Activated T-cell treated with anti-CD3 and anti-CD28 coated beads, Interleukin-2, amount 50 U/mL, for 4 hours (primary cell): ENCODE results near the gene FAM83E. TPM values are rescaled to one million over a fixed set of nuclear protein-coding genes. Genes with fewer than 3 reads are reported as not detected.
"Not testable (repeated sequence)": the region's sequence is repeated elsewhere in the genome, so short reads cannot be mapped to it uniquely, and the experiment has no call there.

ENCODE experiments used
- ATAC-seq, 2 donors: fragments of 200-7000 bp; cut with Tn5 transposase; one replicate each; pipeline ENCODE4 v1.10.0; 2021
- DNase-seq: peaks from one replicate; pipeline ENCODE4 v3.0.0-alpha.2; 2020
- H3K27me3 Mint-ChIP-seq: one replicate; pipeline ENCODE4 v1.8.0; 2021; ENCODE audit warnings: low read depth, mixed read lengths
- H3K36me3 Mint-ChIP-seq: one replicate; pipeline ENCODE4 v1.8.0; 2022; ENCODE audit warnings: mixed read lengths; ENCODE audit not compliant: insufficient read depth
- H3K4me1 Mint-ChIP-seq: one replicate; pipeline ENCODE4 v1.8.0; 2021; ENCODE audit warnings: low read depth, mixed read lengths
- H3K4me3 Mint-ChIP-seq: one replicate; pipeline ENCODE4 v1.8.0; 2021; ENCODE audit warnings: mild to moderate bottlenecking, moderate library complexity, mixed read lengths
- H3K9me3 Mint-ChIP-seq: one replicate; pipeline ENCODE4 v1.8.0; 2021; ENCODE audit warnings: mixed read lengths
- total RNA-seq, 3 donors: library from RNA; stranded (reverse); gene quantifications; one replicate each; pipeline ENCODE4 v1.2.1, GENCODE V29; 2021

Gene FAM83E
- total RNA-seq, 3 donors from 2014 or later, result 11.3 to 15.7 (median 13.1) TPM

DNA sequence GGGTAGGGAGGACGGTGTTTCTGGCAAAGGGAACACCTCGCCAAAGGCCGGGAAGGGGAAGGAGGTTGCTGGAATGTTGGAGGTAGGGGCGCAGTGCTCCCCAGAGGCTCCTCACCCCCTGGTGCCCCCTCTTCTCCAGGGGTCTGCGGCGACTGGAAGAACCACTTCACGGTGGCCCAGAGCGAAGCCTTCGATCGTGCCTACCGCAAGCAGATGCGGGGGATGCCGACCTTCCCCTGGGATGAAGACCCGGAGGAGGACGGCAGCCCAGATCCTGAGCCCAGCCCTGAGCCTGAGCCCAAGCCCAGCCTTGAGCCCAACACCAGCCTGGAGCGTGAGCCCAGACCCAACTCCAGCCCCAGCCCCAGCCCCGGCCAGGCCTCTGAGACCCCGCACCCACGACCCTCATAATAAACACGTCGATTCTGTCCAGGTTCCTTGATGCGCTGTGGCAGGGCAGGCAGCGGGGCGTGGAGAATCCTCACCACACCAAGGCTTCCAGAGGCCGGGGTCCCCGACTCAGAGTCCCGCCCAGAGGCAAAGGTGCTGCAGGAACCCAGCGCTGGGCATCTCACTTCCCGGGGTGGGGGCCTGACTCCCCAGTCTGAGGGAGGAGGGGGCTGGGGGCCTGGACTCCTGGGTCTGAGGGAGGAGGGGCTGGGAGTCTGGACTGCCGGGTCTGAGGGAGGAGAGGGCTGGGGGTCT lies 15.7 kb downstream of the FAM83E start:
- H3K4me3 Mint-ChIP-seq, result no peak overlapping the region
- DNase-seq (no peak), ATAC-seq (no peak)
- peaks cover 7% of the 10 kb centered on the region for H3K4me1 Mint-ChIP-seq
- H3K36me3 Mint-ChIP-seq, result no peaks in the 10 kb centered on the region
- H3K9me3 Mint-ChIP-seq, result no peaks in the 10 kb centered on the region
- no peaks in the 10 kb centered on the region for H3K27me3 Mint-ChIP-seq

DNA sequence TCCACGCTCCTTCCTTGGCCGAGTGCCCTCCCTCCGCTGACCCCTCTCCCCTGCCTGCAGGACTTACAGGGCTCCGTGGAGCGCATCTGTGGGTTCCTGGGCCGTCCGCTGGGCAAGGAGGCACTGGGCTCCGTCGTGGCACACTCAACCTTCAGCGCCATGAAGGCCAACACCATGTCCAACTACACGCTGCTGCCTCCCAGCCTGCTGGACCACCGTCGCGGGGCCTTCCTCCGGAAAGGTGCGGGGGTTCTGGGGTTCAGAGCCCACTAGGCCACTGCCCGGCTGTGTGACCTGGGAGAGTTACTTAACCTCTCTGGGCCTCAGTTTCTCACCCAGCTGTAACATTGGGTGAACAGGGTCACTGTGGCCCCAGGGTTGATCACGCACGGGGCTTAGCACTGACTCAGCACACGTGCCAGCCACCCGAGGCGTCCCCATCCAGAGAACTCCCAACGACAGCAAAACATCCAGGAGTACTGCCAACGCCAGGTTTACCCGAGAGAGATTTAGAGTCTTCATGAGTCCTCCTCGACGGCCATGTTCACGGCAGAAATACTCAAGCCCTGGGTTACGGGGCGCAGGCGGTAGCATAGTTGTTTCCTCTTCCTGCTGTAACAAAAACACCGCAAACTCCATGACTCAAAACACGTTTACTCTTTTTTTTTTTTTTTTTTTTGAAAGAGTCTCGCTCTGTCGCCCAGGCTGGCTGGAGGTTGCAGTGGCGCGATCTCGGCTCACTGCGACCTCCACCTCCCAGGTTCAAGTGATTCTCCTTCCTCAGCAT lies 18.0 kb downstream of the FAM83E start:
- Mint-ChIP-seq H3K27me3 (no peaks in the 10 kb centered on the region), H3K4me1 (peaks cover 10% of the 10 kb centered on the region), H3K4me3 (peak overlapping the region; percentile 67), H3K9me3 (no peaks in the 10 kb centered on the region), H3K36me3 (no peaks in the 10 kb centered on the region)
- peak; percentile 65 to 84 for ATAC-seq
- no peak for DNase-seq

DNA sequence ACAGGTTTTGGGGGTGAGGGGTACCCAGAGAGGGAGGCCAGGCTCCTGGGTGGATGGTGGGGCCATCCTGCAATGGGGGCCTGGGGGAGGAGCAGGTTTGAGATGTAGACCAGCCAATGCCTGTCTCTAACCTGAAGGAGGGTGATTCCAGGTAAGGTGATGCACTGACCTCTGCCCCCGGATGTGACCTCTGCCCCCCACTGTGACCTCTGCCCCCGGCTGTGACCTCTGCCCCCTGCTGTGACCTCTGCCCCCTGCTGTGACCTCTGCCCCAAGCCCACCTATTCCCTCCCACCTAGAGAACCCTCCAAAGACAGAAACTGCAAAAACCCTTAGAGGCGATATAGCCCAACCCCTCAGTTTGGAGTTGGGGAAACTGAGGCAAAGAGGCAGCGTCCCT lies 18.6 kb downstream of the FAM83E start:
- Mint-ChIP-seq H3K4me1 (peaks cover 12% of the 10 kb centered on the region), H3K4me3 (no peak overlapping the region), H3K27me3 (no peaks in the 10 kb centered on the region), H3K9me3 (no peaks in the 10 kb centered on the region), H3K36me3 (no peaks in the 10 kb centered on the region)
- ATAC-seq, result no peak
- DNase-seq, result no peak

DNA sequence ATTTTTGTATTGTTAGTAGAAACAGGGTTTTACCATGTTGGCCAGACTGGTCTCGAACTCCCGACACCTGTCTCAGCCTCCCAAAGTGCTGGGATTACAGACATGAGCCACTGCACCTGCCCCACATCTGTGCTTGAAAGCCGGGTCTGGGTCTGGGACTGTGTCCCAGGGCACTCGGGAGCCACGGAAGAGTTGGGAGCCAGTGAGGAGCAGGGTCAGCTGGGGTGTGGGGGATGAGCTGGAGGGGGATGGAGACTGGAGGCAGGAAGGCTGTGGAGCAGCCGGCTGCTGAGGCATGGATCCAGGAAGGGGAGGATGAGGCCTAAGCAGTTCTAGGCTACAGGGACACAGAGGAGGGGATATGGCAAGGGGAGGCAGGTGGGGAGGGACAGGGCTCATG lies 19.0 kb downstream of the FAM83E start:
- DNase-seq, result no peak
- Mint-ChIP-seq H3K36me3 (no peaks in the 10 kb centered on the region), H3K4me3 (peak overlapping the region; percentile 23), H3K27me3 (no peaks in the 10 kb centered on the region), H3K9me3 (no peaks in the 10 kb centered on the region), H3K4me1 (peaks cover 12% of the 10 kb centered on the region)
- ATAC-seq, result no peak

GRCh38 chr19:48595171-48595570 lies 19.7 kb downstream of the FAM83E start:
- Mint-ChIP-seq H3K4me1 (peaks cover 12% of the 10 kb centered on the region), H3K36me3 (no peaks in the 10 kb centered on the region), H3K27me3 (no peaks in the 10 kb centered on the region), H3K4me3 (peak overlapping the region; percentile 9), H3K9me3 (no peaks in the 10 kb centered on the region)
- ATAC-seq (no peak), DNase-seq (no peak)

DNA sequence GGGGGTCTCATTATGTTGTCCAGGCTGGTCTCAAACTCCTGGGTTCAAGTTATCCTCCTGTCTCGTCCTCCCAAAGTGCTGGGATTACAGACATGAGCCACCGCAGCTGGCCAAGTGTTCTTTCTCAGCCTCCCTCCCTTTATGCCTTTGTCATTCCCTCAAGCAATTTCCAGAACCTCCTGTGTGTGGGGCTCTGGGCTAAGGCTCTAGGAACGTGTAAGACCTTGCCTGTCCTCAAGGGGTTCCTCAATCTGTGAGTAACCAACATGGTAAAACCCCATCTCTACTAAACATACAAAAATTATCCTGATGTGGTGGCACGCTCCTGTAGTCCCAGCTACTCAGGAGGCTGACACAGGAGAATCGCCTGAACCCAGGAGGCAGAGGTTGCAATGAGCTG lies 23.9 kb downstream of the FAM83E start:
- H3K4me1 Mint-ChIP-seq, result peaks cover 16% of the 10 kb centered on the region
- no peaks in the 10 kb centered on the region for H3K36me3 Mint-ChIP-seq
- no peaks in the 10 kb centered on the region for H3K9me3 Mint-ChIP-seq
- no peak overlapping the region for H3K4me3 Mint-ChIP-seq
- H3K27me3 Mint-ChIP-seq, result no peaks in the 10 kb centered on the region
- DNase-seq (no peak), ATAC-seq (no peak)

DNA sequence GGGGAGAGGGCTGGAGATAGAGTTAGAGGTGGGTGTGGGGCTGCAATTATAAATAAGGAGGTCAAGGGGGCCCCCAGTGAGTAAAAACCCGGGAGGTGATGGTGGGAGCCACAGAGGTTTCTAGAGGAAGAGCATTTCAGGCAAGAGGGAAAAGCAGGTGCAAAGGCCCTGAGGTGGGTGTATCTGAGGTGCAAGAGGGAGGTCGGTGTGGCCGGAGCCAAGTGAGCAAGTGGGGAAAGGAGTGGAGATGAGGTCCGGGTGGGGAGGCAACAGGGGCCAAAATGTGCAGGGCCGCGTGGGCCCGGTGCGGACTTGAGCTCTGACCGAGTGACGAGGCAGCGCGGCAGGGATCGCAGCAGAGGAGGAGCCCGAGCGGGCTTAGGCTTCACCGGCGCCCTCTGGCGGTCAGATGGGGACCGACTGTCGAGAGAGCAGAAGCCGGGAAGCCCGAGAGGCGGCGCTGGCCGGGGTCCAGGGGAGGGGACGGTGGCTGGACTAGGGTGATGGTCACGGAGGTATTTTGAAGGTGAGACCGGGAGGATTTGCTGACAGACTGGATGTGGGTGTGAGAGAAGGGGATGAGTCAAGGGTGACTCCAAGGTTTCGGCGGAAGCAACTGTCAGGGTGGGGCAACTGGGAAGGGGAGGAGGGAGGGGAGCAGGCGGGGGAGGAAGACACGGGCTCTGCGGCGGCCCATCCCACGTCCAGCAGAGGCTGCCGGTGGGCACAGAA lies 26.0 kb downstream of the FAM83E start:
- ATAC-seq, result peak; percentile 84 to 91
- DNase-seq, result peak; percentile 85
- peak overlapping the region; percentile 73 for H3K4me3 Mint-ChIP-seq
- peaks cover 6% of the 10 kb centered on the region for H3K27me3 Mint-ChIP-seq
- no peaks in the 10 kb centered on the region for H3K36me3 Mint-ChIP-seq
- peaks cover 3% of the 10 kb centered on the region for H3K9me3 Mint-ChIP-seq
- H3K4me1 Mint-ChIP-seq, result peaks cover 18% of the 10 kb centered on the region

DNA sequence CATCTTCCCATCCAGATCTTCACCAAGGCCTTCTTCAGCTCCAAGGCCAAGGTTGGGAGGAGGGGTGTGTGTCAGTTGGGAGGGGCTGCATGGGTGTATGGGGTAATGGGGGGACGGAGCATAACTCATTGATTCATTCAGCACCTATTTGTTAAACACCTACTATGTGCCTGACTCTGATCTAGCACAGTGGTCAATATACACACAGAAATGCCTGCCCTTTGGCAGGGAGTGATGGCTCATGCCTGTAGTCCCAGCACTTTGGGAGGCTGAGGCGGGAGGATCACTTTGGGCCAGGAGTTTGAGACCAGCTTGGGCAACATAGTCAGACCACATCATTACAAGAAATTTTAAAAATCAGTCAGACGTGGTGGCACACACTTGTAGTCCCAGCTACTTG lies 27.5 kb downstream of the FAM83E start:
- H3K27me3 Mint-ChIP-seq, result peaks cover 6% of the 10 kb centered on the region

DNA sequence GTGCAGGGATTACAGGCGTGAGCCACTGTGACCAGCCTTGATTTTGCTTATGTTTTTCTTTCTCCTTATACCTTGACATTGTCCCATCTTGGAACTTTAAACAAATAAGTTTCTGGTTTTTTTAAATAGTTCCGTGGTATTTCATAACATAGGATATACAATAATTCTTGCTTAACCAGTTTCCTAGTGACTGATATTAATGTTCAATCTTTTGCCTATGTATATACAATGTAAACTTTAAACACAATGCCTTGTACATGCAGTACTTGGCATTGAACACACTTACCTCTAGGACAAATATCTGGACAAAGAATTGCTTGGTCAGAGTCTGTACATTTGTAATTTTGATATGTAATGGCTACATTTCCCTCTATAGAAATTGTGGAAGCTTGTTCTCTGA lies 32.7 kb downstream of the FAM83E start:
- no peaks in the 10 kb centered on the region for H3K36me3 Mint-ChIP-seq
- peaks cover 6% of the 10 kb centered on the region for H3K27me3 Mint-ChIP-seq
- peaks cover 4% of the 10 kb centered on the region for H3K4me1 Mint-ChIP-seq
- peaks cover 3% of the 10 kb centered on the region for H3K9me3 Mint-ChIP-seq
- ATAC-seq, result no peak
- no peak for DNase-seq
- H3K4me3 Mint-ChIP-seq, result no peak overlapping the region

More for the DNA sequence above, 27.5 kb downstream of the FAM83E start:
- H3K4me1 Mint-ChIP-seq, result peaks cover 18% of the 10 kb centered on the region
- no peak for ATAC-seq
- H3K36me3 Mint-ChIP-seq, result no peaks in the 10 kb centered on the region
- H3K9me3 Mint-ChIP-seq, result peaks cover 3% of the 10 kb centered on the region
- no peak overlapping the region for H3K4me3 Mint-ChIP-seq
- DNase-seq, result no peak

DNA sequence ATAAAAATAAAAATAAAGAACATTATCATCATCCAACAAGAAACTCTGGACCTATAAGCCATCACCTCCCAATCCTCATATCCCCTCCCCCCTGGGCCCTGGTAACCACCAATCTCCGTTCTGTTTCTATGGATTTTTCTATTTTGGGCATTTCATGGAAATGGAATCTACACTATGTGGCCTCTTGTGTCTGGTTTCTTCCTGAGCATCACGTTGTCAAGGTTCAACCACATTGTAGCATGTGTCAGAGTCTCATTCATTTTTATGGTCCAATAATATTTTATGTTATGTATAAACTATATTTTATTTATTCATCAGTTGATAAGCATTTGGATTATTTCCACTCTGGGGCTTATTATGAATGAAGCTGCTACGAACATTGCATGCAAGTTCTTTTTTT lies 36.0 kb downstream of the FAM83E start:
- Mint-ChIP-seq H3K4me1 (no peaks in the 10 kb centered on the region), H3K4me3 (no peak overlapping the region), H3K9me3 (no peaks in the 10 kb centered on the region), H3K27me3 (no peaks in the 10 kb centered on the region), H3K36me3 (no peaks in the 10 kb centered on the region)
- DNase-seq (no peak), ATAC-seq (no peak)

GRCh38 chr19:48577908-48578307 lies 37.0 kb downstream of the FAM83E start:
- H3K27me3 Mint-ChIP-seq, H3K36me3 Mint-ChIP-seq, ATAC-seq, H3K9me3 Mint-ChIP-seq, H3K4me1 Mint-ChIP-seq, DNase-seq, H3K4me3 Mint-ChIP-seq: not testable (repeated sequence)

- H3K4me1 Mint-ChIP-seq, result no peaks in the 10 kb centered on the region
- no peaks in the 10 kb centered on the region for H3K27me3 Mint-ChIP-seq
- no peak for ATAC-seq
- H3K9me3 Mint-ChIP-seq, result no peaks in the 10 kb centered on the region
- DNase-seq, result no peak
- H3K36me3 Mint-ChIP-seq, result no peaks in the 10 kb centered on the region
- no peak overlapping the region for H3K4me3 Mint-ChIP-seq
Observed at GRCh38 chr19:48575931-48576622, 38.8 kb downstream of the FAM83E start.

GRCh38 chr19:48573163-48573505 lies 41.7 kb downstream of the FAM83E start:
- peaks cover 3% of the 10 kb centered on the region for H3K27me3 Mint-ChIP-seq
- H3K9me3 Mint-ChIP-seq, result no peaks in the 10 kb centered on the region
- ATAC-seq (no peak), DNase-seq (no peak)
- H3K4me3 Mint-ChIP-seq, result no peak overlapping the region
- H3K36me3 Mint-ChIP-seq, result no peaks in the 10 kb centered on the region
- no peaks in the 10 kb centered on the region for H3K4me1 Mint-ChIP-seq
